Measurements from ENCODE around the gene MINDY4.

The MINDY4 gene

GRCh38 chr7:30927559-30927958 is 156.3 kb downstream of the MINDY4 start:
- TF ChIP-seq GATA2 (IDR thresholded peaks at IDR 0.05; ENCODE audit: low read depth, low read length), result no peak
- no peak for TF ChIP-seq GATA3 (IDR thresholded peaks at IDR 0.05; ENCODE audit: low read depth, low read length)

DNA sequence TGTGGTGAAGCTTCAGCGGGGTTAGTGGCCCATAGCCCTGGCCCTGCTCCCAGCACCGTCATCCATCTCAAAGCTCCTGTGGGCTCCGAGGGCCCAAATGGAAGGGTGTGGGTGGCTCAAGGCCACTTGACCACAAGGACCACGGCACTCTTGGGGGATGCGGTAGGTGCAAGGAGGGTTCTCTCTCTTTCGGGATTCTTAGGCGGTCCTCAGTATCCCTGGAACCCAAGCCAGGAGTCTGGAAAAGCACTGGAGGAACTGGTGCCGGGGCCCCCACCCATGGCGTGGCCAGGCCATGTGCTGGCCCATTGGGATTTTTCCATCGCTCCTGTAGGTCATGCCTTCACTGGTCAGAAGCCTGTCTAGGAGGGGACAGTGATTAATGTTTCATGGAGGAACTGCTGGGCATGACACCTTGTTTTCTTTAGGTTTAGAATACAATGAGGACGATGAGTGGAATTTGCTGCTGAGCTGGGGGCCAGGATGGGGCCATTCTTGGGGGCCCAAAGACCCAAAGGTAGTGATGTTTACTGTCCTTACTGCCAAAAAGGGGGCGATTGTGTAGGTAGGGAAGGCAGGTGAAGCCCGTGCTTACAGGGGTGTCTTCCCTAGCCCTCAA is 157.1 kb downstream of the MINDY4 start:
- TF ChIP-seq GATA2 (IDR thresholded peaks at IDR 0.05; ENCODE audit: low read depth, low read length), result no peak
- no peak for TF ChIP-seq GATA3 (IDR thresholded peaks at IDR 0.05; ENCODE audit: low read depth, low read length)

DNA sequence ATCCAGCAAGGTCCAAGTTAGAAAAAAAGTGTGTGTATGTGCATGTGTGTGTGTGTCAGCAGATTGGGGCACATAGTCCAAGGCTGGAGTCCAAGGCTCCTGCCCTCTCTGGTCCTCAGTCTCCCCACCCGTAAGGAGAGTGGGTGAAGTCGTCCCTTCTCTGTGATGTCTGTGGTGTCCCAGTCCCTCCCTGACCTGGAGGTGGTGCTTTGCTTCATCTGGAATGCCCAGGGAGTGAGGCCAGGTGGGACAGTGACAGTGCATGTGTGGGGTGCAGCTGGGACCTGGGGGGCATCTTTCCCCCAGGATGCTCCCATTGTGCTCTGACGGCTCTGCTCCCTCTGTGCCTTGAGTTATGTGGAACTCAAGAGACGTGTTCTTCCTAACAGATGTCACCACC is 158.5 kb downstream of the MINDY4 start:
- TF ChIP-seq GATA2 (IDR thresholded peaks at IDR 0.05; ENCODE audit: low read depth, low read length) (no peak), GATA3 (IDR thresholded peaks at IDR 0.05; ENCODE audit: low read depth, low read length) (no peak)

GRCh38 chr7:30930621-30931020 is 159.4 kb downstream of the MINDY4 start:
- TF ChIP-seq GATA3 (IDR thresholded peaks at IDR 0.05; ENCODE audit: low read depth, low read length) (no peak), GATA2 (IDR thresholded peaks at IDR 0.05; ENCODE audit: low read depth, low read length) (no peak)

DNA sequence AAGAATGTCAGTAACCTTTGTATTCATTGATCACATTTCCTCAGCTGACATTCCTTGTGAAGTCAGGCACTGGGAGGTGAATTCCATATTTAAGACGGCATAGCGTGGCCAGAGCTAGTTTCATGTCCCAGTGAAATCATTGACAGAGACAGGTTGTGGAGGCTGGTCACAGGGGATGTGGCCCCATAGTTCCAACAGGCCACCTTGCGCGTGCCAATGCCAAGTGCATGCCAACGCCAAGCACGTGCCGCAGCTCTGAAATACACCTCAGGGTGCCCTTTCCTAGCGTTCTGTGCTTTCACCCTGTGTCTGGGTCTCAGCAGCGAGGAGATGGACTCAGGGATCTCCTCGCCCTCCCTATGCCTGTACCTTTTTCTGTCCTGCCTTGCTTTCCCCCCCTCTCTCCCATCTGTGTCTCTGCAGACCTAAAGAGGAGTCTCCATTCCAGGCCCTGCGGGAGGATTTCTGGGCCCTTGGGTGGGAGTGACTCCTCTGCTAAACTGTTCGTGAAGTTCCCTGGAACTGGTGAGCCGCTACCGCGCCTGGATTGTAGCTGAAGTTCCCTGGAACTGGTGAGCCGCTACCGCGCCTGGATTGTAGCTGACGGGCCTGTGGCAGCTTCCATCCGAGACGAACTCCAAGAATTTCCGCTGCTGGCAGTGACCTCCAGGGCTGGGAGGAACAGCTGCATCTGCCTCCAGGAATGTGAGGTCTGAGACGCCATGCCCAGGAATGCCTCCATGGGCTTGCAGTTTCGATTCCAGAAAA is 160.1 kb downstream of the MINDY4 start:
- TF ChIP-seq GATA3 (IDR thresholded peaks at IDR 0.05; ENCODE audit: low read depth, low read length), result no peak
- TF ChIP-seq GATA2 (IDR thresholded peaks at IDR 0.05; ENCODE audit: low read depth, low read length), result no peak

DNA sequence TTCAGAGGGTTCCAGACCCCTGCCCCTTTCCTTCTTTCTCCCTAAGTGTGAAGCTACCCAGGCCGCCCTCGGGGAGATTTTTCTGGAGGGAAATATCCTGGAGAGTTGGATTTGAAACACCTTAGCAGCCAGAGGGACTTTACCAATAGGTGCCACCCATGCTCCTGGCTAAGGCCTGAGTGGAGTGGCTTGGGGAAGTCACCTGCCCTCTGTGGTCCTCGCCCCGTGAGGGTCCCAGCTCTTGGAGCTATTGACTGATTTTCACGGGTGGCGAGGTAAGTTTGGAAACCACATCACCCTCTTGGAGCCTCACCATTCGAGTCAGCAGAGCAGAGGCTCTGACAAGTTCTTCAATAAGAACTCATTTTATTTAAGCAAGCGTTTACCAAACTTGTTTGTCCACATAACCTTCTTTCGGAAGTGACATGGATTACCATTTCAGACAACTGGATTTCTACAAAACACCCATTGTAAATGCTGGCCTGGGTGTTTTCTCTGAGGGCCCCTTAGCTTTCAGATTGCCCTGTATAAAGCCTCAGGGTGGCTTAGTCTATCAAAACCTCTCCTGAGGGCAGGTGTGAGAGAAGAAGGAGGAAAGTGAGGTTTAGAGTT is 160.8 kb downstream of the MINDY4 start:
- TF ChIP-seq GATA3 (IDR thresholded peaks at IDR 0.05; ENCODE audit: low read depth, low read length) (no peak), GATA2 (IDR thresholded peaks at IDR 0.05; ENCODE audit: low read depth, low read length) (no peak)

- TF ChIP-seq GATA3 (IDR thresholded peaks at IDR 0.05; ENCODE audit: low read depth, low read length) (no peak), GATA2 (IDR thresholded peaks at IDR 0.05; ENCODE audit: low read depth, low read length) (no peak)
These were observed 161.3 kb downstream of the MINDY4 start for GRCh38 chr7:30932562-30932961.

- TF ChIP-seq GATA3 (IDR thresholded peaks at IDR 0.05; ENCODE audit: low read depth, low read length) (no peak), GATA2 (IDR thresholded peaks at IDR 0.05; ENCODE audit: low read depth, low read length) (no peak)
These were observed 162.1 kb downstream of the MINDY4 start for GRCh38 chr7:30933124-30933974.

GRCh38 chr7:30934225-30934624 is 163.0 kb downstream of the MINDY4 start:
- no peak for TF ChIP-seq GATA2 (IDR thresholded peaks at IDR 0.05; ENCODE audit: low read depth, low read length)
- TF ChIP-seq GATA3 (IDR thresholded peaks at IDR 0.05; ENCODE audit: low read depth, low read length), result no peak

GRCh38 chr7:30934732-30935568 is 163.7 kb downstream of the MINDY4 start:
- no peak for TF ChIP-seq GATA2 (IDR thresholded peaks at IDR 0.05; ENCODE audit: low read depth, low read length)
- TF ChIP-seq GATA3 (IDR thresholded peaks at IDR 0.05; ENCODE audit: low read depth, low read length), result no peak

DNA sequence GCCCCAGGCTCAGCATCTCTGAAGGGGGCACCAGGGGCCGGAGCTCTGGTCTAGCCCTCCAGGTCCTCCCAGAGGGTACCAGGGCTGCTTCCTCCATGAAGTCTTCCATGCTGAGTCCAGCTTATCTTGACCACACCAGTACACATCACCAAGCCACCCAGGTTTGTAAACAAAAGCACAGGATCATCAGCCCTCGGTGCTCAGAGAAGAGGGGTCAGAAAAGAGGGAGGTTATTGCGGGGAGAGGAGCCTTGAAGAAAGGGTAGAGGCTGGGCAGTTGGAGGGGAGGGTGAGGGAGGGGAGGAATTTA is 164.3 kb downstream of the MINDY4 start:
- TF ChIP-seq GATA2 (IDR thresholded peaks at IDR 0.05; ENCODE audit: low read depth, low read length) (no peak), GATA3 (IDR thresholded peaks at IDR 0.05; ENCODE audit: low read depth, low read length) (no peak)

DNA sequence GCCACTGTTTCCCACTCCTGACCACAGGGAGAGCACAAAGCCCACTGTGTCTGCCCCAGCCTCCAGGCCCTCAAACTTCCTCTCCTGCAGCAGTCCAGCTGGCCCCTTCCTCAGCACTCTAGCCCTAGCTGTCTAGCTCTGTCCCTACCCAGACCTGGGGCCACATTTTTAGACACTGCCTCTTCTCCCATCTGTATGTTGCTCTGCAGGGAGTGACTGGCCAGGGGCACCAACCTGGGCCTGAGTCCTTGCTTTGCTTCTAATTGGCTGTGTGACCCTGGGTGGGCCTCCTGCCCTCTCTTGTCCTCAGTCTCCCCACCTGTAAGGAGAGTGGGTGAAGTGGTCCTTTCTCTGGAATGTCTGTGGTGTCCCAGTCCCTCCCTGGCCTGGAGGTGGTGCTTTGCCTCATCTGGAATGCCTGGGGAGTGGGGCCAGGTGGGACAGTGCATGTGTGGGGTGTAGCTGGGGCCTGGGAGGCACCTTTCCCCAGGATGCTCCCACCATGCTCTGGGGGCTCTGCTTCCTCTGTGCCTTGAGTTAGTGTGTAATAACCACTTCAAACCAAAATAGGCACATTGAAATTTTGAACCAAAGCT is 165.5 kb downstream of the MINDY4 start:
- TF ChIP-seq GATA2 (IDR thresholded peaks at IDR 0.05; ENCODE audit: low read depth, low read length) (no peak), GATA3 (IDR thresholded peaks at IDR 0.05; ENCODE audit: low read depth, low read length) (no peak)

- TF ChIP-seq GATA2 (IDR thresholded peaks at IDR 0.05; ENCODE audit: low read depth, low read length), result no peak
- TF ChIP-seq GATA3 (IDR thresholded peaks at IDR 0.05; ENCODE audit: low read depth, low read length), result no peak
These were observed 166.2 kb downstream of the MINDY4 start for GRCh38 chr7:30937416-30937815.

Measured in SH-SY5Y (cell line).